C4-2B (cell line): ENCODE measurements around the gene GALNT10.

Experiments used
- ZFX ChIP-seq: fragments of 450-650 bp; IDR thresholded peaks from 2 replicates; pipeline ENCODE4 v1.6.1; 2017
- TF ChIP-seq, protein P1 (sequence below): fragments of 450-650 bp; conservative IDR thresholded peaks from 2 replicates; pipeline ENCODE4 v1.5.1; 2017; ENCODE audit warnings: mild to moderate bottlenecking

DNA sequence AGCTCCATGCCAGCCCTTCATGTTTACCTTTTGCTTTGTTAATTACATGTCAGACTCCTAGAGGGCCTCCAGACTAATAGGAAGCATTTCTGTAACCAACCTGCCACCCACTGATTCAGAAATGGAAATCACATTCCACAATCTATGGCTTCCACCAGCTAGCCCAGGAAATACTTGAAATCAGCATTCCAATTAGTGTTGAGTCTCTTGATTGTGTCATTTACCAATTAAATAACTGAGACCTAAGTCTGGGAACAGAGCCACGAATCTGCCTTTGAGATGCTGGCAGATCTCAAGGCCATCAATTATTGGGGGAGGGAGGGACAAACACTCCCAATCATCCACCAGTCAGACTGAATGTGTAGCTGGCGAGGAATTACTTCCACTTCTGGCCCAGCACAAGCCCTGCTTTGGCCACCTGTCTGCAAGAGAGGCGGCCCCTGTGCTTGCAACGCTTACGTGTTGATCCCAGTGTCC, 227.8 kb downstream of the GALNT10 start:
- TF ChIP-seq, protein P1, sequence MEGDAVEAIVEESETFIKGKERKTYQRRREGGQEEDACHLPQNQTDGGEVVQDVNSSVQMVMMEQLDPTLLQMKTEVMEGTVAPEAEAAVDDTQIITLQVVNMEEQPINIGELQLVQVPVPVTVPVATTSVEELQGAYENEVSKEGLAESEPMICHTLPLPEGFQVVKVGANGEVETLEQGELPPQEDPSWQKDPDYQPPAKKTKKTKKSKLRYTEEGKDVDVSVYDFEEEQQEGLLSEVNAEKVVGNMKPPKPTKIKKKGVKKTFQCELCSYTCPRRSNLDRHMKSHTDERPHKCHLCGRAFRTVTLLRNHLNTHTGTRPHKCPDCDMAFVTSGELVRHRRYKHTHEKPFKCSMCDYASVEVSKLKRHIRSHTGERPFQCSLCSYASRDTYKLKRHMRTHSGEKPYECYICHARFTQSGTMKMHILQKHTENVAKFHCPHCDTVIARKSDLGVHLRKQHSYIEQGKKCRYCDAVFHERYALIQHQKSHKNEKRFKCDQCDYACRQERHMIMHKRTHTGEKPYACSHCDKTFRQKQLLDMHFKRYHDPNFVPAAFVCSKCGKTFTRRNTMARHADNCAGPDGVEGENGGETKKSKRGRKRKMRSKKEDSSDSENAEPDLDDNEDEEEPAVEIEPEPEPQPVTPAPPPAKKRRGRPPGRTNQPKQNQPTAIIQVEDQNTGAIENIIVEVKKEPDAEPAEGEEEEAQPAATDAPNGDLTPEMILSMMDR, result no peak
- TF ChIP-seq ZFX, result no peak
